Middle frontal gyrus (tissue), 1 donor: ENCODE results near the gene SMLR1.

ENCODE experiments used
- DNase-seq: peaks from one replicate; pipeline ENCODE4 v3.0.0-alpha.2; 2015; ENCODE audit warnings: low spot score; ENCODE audit errors: extremely low spot score

Gene SMLR1

GRCh38 chr6:130824978-130825694 lies 2.1 kb upstream of the SMLR1 start:
- DNase-seq: no peak

DNA sequence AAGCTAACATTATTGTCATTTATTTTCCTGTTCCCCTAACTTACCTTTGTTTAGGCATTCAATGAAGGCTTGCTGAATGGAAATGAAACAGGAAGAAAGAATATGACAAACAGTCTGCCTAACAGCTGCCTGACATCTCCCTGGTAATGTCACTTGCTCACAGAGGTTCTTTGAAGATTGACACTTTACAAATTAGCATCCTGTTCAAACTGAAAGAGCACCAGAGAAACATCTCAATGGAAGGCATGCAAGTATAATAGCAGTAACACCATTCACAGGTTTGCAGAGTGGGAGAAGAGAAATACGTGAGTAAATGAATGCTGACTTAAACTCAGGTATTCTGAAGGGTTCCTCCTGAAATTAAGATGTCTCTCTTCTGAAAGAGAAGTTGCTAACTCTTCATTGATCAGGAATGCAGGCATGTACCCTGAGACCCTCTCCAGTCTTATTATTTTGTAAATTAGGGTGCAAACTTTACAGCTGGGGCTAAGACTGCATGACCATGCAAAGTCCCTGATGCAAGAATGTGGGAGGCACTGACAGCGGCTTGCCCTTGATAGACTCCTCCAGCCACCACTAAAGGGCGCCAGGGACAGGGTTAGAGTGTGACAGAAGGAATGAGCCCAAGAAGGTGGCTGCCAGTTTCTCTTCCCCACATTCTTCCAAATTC lies 1.3 kb upstream of the SMLR1 start:
- no peak for DNase-seq

GRCh38 chr6:130826442-130827246 lies 562 bp upstream of the SMLR1 start:
- no peak for DNase-seq

DNA sequence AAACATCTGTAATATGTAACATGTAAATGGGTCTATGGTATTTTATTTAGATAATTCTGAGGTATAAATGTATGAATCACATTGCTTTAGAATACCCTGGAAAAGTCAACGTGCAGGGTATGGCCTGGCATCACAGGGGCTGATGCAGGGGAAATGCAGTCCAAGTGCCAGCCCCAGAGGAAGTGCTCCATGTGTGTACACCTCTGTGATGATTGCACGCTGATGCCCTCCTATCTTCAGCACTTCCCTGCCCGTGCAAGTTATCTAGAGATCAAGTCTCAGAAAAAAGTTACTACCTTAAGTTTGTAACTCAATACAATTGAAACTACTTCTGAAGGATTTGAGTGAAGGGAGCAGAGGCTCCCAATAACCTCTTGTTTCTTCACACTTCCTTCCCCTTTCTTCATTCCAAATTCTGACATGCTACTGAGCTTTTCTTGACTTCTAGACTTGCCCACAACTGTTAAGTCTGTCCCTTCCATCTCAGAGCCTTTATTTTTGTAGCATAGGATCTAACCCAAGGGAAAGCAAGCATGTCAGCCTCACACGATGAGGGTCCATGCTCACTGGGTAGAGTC lies 2.2 kb downstream of the SMLR1 start:
- DNase-seq: no peak

GRCh38 chr6:130831607-130832006 lies 4.4 kb downstream of the SMLR1 start:
- DNase-seq: no peak

DNA sequence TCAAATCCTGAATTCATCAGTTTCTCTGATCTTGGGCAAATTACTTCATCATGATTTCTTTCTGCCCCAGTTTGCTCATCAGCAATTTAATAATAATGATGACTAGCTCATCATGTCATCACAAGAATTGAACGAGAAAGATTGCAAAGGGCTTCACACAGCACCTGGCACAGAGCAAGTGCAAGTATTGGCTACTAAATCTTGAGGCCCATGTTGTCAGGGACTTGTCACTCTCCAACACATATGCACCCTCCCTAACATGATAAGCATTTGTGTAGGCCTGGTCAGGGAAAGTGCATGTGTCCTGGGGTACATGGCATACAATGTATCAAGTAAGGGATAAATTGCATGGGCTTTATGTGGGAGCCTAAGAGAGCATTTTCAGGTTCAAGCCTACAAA lies 6.4 kb downstream of the SMLR1 start:
- no peak for DNase-seq

DNA sequence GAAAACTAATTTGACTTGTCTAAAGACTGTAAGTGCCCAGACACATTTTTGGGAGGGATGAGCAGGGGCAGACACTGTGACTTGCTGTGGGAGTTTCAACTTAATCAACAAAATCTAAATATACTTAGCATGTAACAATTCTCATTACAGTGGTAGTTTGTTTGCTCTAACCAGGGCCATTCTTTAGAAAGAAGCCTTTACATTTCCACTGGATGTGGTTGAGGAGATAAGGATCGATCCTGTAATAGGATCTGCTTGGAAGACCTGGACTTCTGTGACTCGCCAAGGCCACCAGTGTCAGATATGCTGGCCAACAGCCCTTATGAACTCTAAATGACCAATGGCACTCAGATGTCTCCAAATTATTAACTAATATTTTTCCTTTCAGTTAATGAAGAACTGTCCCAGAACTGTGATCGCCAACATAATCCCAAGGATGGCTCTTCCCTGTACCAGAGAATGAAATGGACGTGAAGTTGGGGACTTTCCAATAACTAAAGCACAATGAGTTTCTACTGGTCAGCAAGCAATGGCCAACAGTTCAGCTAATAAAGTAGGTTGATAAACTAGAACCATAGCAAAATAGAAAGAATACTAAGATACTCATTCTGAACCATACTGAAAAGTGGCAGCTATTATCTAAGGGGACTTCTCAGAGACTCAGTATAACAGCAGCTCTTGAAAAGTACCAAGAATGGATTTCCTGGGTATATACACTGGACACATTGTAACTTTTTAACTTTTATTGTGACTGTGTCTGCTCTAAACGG lies 7.5 kb downstream of the SMLR1 start:
- no peak for DNase-seq

GRCh38 chr6:130836055-130836640 lies 8.9 kb downstream of the SMLR1 start:
- DNase-seq: no peak

DNA sequence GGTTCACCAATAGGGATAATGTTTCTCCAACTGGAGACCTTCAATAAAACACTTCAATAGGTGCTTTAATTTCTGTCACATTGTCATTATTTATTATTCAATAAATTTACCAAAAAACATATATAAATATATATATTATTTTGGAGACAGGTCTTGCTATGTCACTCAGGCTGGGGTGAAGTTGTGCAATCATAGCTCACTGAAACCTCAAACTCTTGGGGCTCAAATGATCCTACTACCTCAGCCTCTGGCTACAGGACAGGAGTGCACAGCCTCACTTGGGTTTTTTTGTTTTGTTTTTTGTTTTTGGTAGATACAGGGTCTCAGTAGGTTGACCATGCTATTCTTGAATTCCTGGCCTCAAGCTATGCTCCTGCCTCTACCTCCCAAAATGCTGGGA lies 9.9 kb downstream of the SMLR1 start:
- no peak for DNase-seq

DNA sequence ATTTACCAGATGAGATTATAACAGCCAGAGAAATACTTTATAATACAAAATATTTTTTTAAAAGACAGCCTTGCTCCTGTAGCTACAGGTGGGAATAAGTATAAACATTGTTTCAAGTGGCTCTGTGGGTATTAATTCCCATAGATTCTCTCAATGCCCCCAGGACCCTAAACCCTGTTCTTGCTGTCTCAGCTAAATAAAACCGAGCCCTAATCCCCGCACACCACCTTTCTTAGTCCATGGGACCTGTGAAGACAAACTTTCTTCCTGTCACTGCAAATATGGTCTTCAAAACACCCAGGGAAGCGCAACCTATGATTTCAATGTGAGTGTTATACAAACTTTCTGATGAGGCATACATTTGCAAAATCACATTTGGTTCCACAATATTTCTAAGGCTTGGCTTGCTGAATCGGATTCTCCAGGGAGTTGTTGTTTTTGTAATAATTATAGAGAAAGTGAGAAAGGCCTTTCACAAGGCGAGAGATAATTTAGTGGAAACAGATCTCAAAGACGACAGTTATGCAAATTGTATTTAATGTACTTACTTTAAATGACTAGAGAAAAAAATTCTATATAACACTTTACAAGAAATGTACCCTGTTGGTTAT lies 11.1 kb downstream of the SMLR1 start:
- no peak for DNase-seq

DNA sequence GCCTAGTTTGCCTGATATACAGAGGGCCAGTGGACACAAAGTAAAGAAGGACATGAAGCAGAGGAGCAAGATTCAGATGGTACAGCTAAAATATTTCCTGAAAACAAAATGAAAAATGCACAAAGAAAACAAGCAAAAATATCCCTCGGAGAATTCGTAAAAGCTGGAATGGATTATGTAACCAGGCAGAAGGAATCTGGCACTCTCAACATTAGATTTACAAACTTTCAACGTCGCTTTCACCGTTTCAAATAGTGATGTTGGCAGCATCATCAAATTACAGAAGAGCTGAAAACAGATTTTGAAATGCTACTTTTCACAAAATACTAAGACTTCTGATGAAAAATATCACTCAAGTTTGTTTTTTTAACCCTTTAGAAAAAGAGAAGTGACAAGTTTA lies 11.7 kb downstream of the SMLR1 start:
- DNase-seq: no peak

GRCh38 chr6:130839379-130839778 lies 12.2 kb downstream of the SMLR1 start:
- DNase-seq: no peak

DNA sequence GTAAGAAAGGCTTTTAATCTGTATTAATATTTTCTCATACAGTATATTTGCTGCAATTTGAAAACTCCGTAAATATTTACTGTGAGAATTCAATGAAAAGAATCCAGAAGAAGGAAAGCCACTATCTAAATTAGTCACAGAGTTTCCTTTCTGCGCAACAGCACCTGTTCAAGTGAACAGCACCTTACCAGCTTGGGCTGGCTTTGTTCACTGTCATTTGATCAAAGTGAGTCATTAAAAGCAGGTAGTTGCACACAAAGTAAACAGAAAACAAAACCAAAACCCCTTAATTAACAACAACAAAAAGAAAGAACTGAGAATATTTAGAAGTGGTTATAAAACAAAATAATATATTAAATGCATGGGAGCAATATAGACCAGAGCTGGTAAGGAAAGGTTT lies 12.8 kb downstream of the SMLR1 start:
- DNase-seq: no peak

DNA sequence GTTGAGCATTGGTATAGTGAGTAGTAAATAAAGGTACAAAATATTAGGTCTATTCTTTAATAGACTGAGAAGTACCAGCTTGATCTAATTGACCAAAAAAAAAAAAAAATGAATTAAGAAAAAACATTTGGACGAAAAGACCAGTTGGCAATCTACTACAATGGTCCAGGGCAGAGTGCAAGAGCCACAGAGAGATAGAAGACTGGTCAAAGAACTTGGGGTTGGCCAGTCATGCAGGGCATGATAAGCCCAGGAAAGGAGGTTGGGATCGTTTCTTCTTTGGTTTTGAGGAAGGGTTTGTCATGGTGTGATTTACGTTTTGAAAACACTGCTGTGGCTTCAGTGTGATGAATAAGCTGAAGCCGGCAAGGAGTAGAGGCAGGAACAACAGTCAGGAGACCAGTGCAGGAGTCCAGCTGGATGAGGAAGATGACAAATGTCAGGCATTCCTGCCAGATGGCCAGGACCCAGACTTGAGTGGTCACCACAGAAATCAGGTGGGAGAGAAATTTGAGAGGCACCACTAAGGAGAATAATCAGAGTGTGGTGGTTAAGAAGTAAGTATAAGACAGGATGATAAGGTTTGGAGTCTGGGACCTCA lies 14.0 kb downstream of the SMLR1 start:
- no peak for DNase-seq

- no peak for DNase-seq
Observed at GRCh38 chr6:130843575-130844320, 16.5 kb downstream of the SMLR1 start.

DNA sequence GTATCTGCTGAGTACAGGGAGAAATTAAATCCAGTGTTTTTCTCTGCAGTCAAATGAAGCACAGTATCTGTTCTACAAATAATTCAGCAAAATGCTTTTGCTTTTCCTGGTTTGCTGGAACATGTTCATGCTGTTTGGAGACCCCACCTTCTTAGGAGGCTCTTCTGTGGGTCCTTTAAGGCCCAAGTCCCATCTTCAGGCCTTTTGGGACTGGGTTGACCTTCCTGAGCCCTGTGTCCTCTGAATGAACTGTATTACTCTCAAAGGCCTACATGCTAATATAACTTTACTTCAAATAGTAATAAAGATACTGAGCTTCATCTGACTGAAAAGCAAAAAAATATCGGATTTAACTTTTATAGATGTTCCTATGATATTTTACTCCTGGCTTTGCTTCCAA lies 19.3 kb downstream of the SMLR1 start:
- DNase-seq: no peak

DNA sequence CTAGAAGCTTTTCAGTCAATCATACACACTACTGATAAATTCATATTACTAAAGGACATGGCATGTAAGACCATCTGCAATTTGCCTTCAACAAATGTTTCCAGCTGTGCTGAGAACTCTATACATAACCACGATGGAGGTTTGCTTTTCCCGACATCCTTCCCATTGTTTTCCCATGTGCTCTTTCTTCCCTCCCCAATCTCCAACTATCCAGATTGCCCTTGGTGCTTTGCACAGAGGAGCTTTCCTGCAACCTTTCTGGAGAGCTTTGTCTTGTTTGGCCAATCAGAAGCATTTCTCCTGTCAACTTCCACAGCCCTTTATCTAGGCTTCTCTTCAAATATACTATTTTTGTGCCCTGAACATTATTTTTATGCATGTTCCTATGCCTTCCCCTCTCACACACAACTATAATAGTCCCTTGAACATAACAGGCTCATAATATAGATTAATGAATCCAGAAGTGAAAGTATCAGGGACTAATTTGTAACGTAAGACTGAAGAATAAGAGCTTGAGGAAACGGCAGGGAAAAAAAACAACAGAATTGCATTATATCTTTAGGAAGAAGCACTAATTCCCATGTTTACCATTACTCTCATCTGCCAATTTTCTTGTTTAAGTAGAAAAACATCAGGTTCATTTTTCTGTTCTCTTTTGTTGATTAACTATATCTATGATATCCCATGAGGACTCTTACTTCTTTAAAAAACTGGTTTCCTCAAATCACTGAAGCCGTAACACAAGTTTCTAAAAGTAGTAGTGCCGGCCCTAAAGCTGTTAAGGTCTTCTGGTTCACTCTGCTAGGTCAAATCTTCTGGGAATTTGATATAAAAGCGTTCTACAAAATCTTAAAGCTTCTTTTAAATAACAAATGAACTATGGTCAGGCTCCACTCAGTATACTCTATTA lies 20.1 kb downstream of the SMLR1 start:
- no peak for DNase-seq

GRCh38 chr6:130848945-130849344 lies 21.7 kb downstream of the SMLR1 start:
- no peak for DNase-seq
